ENCODE measurements around the gene MAD1L1.
A peak's percentile ranks its signal among the peaks of the same experiment; 100 is the strongest.

The MAD1L1 gene

GRCh38 chr7:2022737-2023250 lies 210.0 kb downstream of the MAD1L1 start:
- 92% methylated on average over 3 of the region's 8 CpGs for WGBS (ENCODE audit: insufficient coverage)
- Histone ChIP-seq H3K4me3 (ENCODE audit: control insufficient read depth in 1 of 7, extremely low read depth in 1 of 7, insufficient read depth in 4 of 7, low read depth in 2 of 7, low read length in 6 of 7) (no peak overlapping the region), H3K27ac (ENCODE audit: insufficient read depth in 1 of 2, low read depth in 1 of 2, low read length in 2 of 2, poor library complexity in 1 of 2, severe bottlenecking in 2 of 2) (peak overlapping the region in 1 of 2 experiments; percentile 39), H3K4me1 (ENCODE audit: control extremely low read depth in 1 of 4, control insufficient read depth in 4 of 4, insufficient read depth in 4 of 4, low read length in 3 of 4) (peaks cover 3 to 44% (median 37%) of the 10 kb centered on the region in 4 experiments), H3K36me3 (ENCODE audit: control insufficient read depth in 4 of 4, insufficient read depth in 4 of 4, low read length in 3 of 4) (no peaks in the 10 kb centered on the region), H3K9me3 (ENCODE audit: control extremely low read depth in 1 of 5, control insufficient read depth in 4 of 5, insufficient read depth in 2 of 5, low read depth in 1 of 5, low read length in 4 of 5) (peaks cover 2 to 17% (median 11%) of the 10 kb centered on the region in 5 experiments), H3K27me3 (replicated peaks in 2 of 5; ENCODE audit: control insufficient read depth in 4 of 5, insufficient read depth in 5 of 5, low read length in 4 of 5) (no peaks in the 10 kb centered on the region)
- CTCF ChIA-PET, result interaction anchor here (2.1 kb wide), 1 partner anchor 18 kb away, joined by 6 read pairs; no protein-coding TSS in a partner anchor
- POLR2A ChIA-PET, result no interaction called here
- DNase-seq, result peak in 1 of 3 donors; percentile 54

GRCh38 chr7:2022021-2022409 lies 210.7 kb downstream of the MAD1L1 start:
- Histone ChIP-seq H3K9me3 (ENCODE audit: control extremely low read depth in 1 of 5, control insufficient read depth in 4 of 5, insufficient read depth in 2 of 5, low read depth in 1 of 5, low read length in 4 of 5) (peaks cover 2 to 13% (median 11%) of the 10 kb centered on the region in 5 experiments), H3K27ac (ENCODE audit: insufficient read depth in 1 of 2, low read depth in 1 of 2, low read length in 2 of 2, poor library complexity in 1 of 2, severe bottlenecking in 2 of 2) (peak overlapping the region in 1 of 2 experiments; percentile 39), H3K4me3 (ENCODE audit: control insufficient read depth in 1 of 7, extremely low read depth in 1 of 7, insufficient read depth in 4 of 7, low read depth in 2 of 7, low read length in 6 of 7) (no peak overlapping the region), H3K27me3 (replicated peaks in 2 of 5; ENCODE audit: control insufficient read depth in 4 of 5, insufficient read depth in 5 of 5, low read length in 4 of 5) (no peaks in the 10 kb centered on the region), H3K4me1 (ENCODE audit: control extremely low read depth in 1 of 4, control insufficient read depth in 4 of 4, insufficient read depth in 4 of 4, low read length in 3 of 4) (peaks cover 3 to 51% (median 39%) of the 10 kb centered on the region in 4 experiments), H3K36me3 (ENCODE audit: control insufficient read depth in 4 of 4, insufficient read depth in 4 of 4, low read length in 3 of 4) (no peaks in the 10 kb centered on the region)
- WGBS (ENCODE audit: insufficient coverage), result 100% methylated on average over 6 of the region's 9 CpGs
- ChIA-PET CTCF (no interaction called here), POLR2A (no interaction called here)
- DNase-seq, result no peak

- WGBS (ENCODE audit: insufficient coverage), result 19% methylated on average over 40 of the region's 43 CpGs
- peak; percentile 90 to 97 (median 95) for DNase-seq
These were observed 212.8 kb downstream of the MAD1L1 start for GRCh38 chr7:2019711-2020511.

GRCh38 chr7:2019461-2019710 lies 213.4 kb downstream of the MAD1L1 start:
- H3K36me3 ChIP-seq (ENCODE audit: control insufficient read depth in 4 of 4, insufficient read depth in 4 of 4, low read length in 3 of 4), result peaks cover 0 to under 1% (median 0%) of the 10 kb centered on the region in 4 experiments
- peaks cover 3 to 46% (median 38%) of the 10 kb centered on the region in 4 experiments for H3K4me1 ChIP-seq (ENCODE audit: control extremely low read depth in 1 of 4, control insufficient read depth in 4 of 4, insufficient read depth in 4 of 4, low read length in 3 of 4)
- ChIA-PET POLR2A (interaction anchor here (0.6 kb wide), 1 partner anchor 129 kb away, joined by 3 read pairs; no protein-coding TSS in a partner anchor), CTCF (interaction anchor here (0.6 to 1.7 kb wide), 2 partner anchors 9 to 19 kb away, joined by 3 to 5 read pairs; no protein-coding TSS in a partner anchor)
- H3K9me3 ChIP-seq (ENCODE audit: control extremely low read depth in 1 of 5, control insufficient read depth in 4 of 5, insufficient read depth in 2 of 5, low read depth in 1 of 5, low read length in 4 of 5), result peaks cover 0 to 4% (median under 1%) of the 10 kb centered on the region in 5 experiments
- H3K27ac ChIP-seq (ENCODE audit: insufficient read depth in 1 of 2, low read depth in 1 of 2, low read length in 2 of 2, poor library complexity in 1 of 2, severe bottlenecking in 2 of 2), result peak overlapping the region; percentile 12 to 78
- DNase-seq, result no peak
- H3K4me3 ChIP-seq (ENCODE audit: control insufficient read depth in 1 of 7, extremely low read depth in 1 of 7, insufficient read depth in 4 of 7, low read depth in 2 of 7, low read length in 6 of 7), result peak overlapping the region in 5 of 7 experiments; percentile 11 to 59 (median 50)
- no peaks in the 10 kb centered on the region for H3K27me3 ChIP-seq (replicated peaks in 2 of 5; ENCODE audit: control insufficient read depth in 4 of 5, insufficient read depth in 5 of 5, low read length in 4 of 5)
- WGBS (ENCODE audit: insufficient coverage), result 15% methylated on average over 4 of the region's 10 CpGs

More at GRCh38 chr7:2019711-2020511, 212.8 kb downstream of the MAD1L1 start:
- H3K36me3 ChIP-seq (ENCODE audit: control insufficient read depth in 4 of 4, insufficient read depth in 4 of 4, low read length in 3 of 4), result no peaks in the 10 kb centered on the region
- peaks cover 0 to 8% (median 5%) of the 10 kb centered on the region in 5 experiments for H3K9me3 ChIP-seq (ENCODE audit: control extremely low read depth in 1 of 5, control insufficient read depth in 4 of 5, insufficient read depth in 2 of 5, low read depth in 1 of 5, low read length in 4 of 5)
- H3K4me3 ChIP-seq (ENCODE audit: control insufficient read depth in 1 of 7, extremely low read depth in 1 of 7, insufficient read depth in 4 of 7, low read depth in 2 of 7, low read length in 6 of 7), result peak overlapping the region in 4 of 7 experiments; percentile 46 to 59 (median 52)
- peaks cover 3 to 51% (median 39%) of the 10 kb centered on the region in 4 experiments for H3K4me1 ChIP-seq (ENCODE audit: control extremely low read depth in 1 of 4, control insufficient read depth in 4 of 4, insufficient read depth in 4 of 4, low read length in 3 of 4)
- ChIA-PET POLR2A (no interaction called here), CTCF (interaction anchor here (1.7 kb wide), 1 partner anchor 18 kb away, joined by 5 read pairs; no protein-coding TSS in a partner anchor)
- H3K27ac ChIP-seq (ENCODE audit: insufficient read depth in 1 of 2, low read depth in 1 of 2, low read length in 2 of 2, poor library complexity in 1 of 2, severe bottlenecking in 2 of 2), result peak overlapping the region in 1 of 2 experiments; percentile 78
- no peaks in the 10 kb centered on the region for H3K27me3 ChIP-seq (replicated peaks in 2 of 5; ENCODE audit: control insufficient read depth in 4 of 5, insufficient read depth in 5 of 5, low read length in 4 of 5)

- CTCF ChIA-PET, result interaction anchor here (0.6 kb wide), 1 partner anchor 8 kb away, joined by 3 read pairs; no protein-coding TSS in a partner anchor
These were observed 213.9 kb downstream of the MAD1L1 start for GRCh38 chr7:2018569-2019460.

GRCh38 chr7:2017914-2018568 lies 214.7 kb downstream of the MAD1L1 start:
- Histone ChIP-seq H3K4me1 (ENCODE audit: control extremely low read depth in 1 of 4, control insufficient read depth in 4 of 4, insufficient read depth in 4 of 4, low read length in 3 of 4) (peaks cover 3 to 43% (median 35%) of the 10 kb centered on the region in 4 experiments), H3K36me3 (ENCODE audit: control insufficient read depth in 4 of 4, insufficient read depth in 4 of 4, low read length in 3 of 4) (peaks cover 0 to 6% (median 2%) of the 10 kb centered on the region in 4 experiments), H3K4me3 (ENCODE audit: control insufficient read depth in 1 of 7, extremely low read depth in 1 of 7, insufficient read depth in 4 of 7, low read depth in 2 of 7, low read length in 6 of 7) (peak overlapping the region in 2 of 7 experiments; percentile 32 to 33), H3K27me3 (replicated peaks in 2 of 5; ENCODE audit: control insufficient read depth in 4 of 5, insufficient read depth in 5 of 5, low read length in 4 of 5) (no peaks in the 10 kb centered on the region), H3K9me3 (ENCODE audit: control extremely low read depth in 1 of 5, control insufficient read depth in 4 of 5, insufficient read depth in 2 of 5, low read depth in 1 of 5, low read length in 4 of 5) (no peaks in the 10 kb centered on the region), H3K27ac (ENCODE audit: insufficient read depth in 1 of 2, low read depth in 1 of 2, low read length in 2 of 2, poor library complexity in 1 of 2, severe bottlenecking in 2 of 2) (peak overlapping the region in 1 of 2 experiments; percentile 78)
- 89% methylated on average over 22 of the region's 28 CpGs for WGBS (ENCODE audit: insufficient coverage)
- ChIA-PET CTCF (no interaction called here), POLR2A (interaction anchor here (0.9 kb wide), 1 partner anchor 22 kb away, joined by 3 read pairs; no protein-coding TSS in a partner anchor)
- no peak for DNase-seq

More at GRCh38 chr7:2018569-2019460, 213.9 kb downstream of the MAD1L1 start:
- no peaks in the 10 kb centered on the region for H3K27me3 ChIP-seq (replicated peaks in 2 of 5; ENCODE audit: control insufficient read depth in 4 of 5, insufficient read depth in 5 of 5, low read length in 4 of 5)
- DNase-seq, result peak; percentile 88 to 96 (median 95)
- H3K9me3 ChIP-seq (ENCODE audit: control extremely low read depth in 1 of 5, control insufficient read depth in 4 of 5, insufficient read depth in 2 of 5, low read depth in 1 of 5, low read length in 4 of 5), result no peaks in the 10 kb centered on the region
- POLR2A ChIA-PET, result interaction anchor here (0.6 to 0.9 kb wide), 2 partner anchors 21 to 130 kb away, joined by 3 read pairs; no protein-coding TSS in a partner anchor
- peaks cover 3 to 43% (median 35%) of the 10 kb centered on the region in 4 experiments for H3K4me1 ChIP-seq (ENCODE audit: control extremely low read depth in 1 of 4, control insufficient read depth in 4 of 4, insufficient read depth in 4 of 4, low read length in 3 of 4)
- WGBS (ENCODE audit: insufficient coverage), result 19% methylated on average over 24 of the region's 28 CpGs
- H3K27ac ChIP-seq (ENCODE audit: insufficient read depth in 1 of 2, low read depth in 1 of 2, low read length in 2 of 2, poor library complexity in 1 of 2, severe bottlenecking in 2 of 2), result peak overlapping the region; percentile 12 to 78
- peak overlapping the region in 5 of 7 experiments; percentile 11 to 59 (median 50) for H3K4me3 ChIP-seq (ENCODE audit: control insufficient read depth in 1 of 7, extremely low read depth in 1 of 7, insufficient read depth in 4 of 7, low read depth in 2 of 7, low read length in 6 of 7)
- peaks cover 0 to 3% (median under 1%) of the 10 kb centered on the region in 4 experiments for H3K36me3 ChIP-seq (ENCODE audit: control insufficient read depth in 4 of 4, insufficient read depth in 4 of 4, low read length in 3 of 4)

Measured in common myeloid progenitor, CD34-positive (primary cell).